Measurements from ENCODE around the gene ARGLU1.

- TF ChIP-seq, protein P1, sequence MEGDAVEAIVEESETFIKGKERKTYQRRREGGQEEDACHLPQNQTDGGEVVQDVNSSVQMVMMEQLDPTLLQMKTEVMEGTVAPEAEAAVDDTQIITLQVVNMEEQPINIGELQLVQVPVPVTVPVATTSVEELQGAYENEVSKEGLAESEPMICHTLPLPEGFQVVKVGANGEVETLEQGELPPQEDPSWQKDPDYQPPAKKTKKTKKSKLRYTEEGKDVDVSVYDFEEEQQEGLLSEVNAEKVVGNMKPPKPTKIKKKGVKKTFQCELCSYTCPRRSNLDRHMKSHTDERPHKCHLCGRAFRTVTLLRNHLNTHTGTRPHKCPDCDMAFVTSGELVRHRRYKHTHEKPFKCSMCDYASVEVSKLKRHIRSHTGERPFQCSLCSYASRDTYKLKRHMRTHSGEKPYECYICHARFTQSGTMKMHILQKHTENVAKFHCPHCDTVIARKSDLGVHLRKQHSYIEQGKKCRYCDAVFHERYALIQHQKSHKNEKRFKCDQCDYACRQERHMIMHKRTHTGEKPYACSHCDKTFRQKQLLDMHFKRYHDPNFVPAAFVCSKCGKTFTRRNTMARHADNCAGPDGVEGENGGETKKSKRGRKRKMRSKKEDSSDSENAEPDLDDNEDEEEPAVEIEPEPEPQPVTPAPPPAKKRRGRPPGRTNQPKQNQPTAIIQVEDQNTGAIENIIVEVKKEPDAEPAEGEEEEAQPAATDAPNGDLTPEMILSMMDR (IDR thresholded peaks at IDR 0.05), result no peak
- TF ChIP-seq POLR2AphosphoS5 (IDR thresholded peaks at IDR 0.05), result no peak
- TF ChIP-seq POLR2A (IDR thresholded peaks at IDR 0.05), result no peak
Observed at GRCh38 chr13:106493533-106494220, 74.3 kb downstream of the ARGLU1 start.

Data from breast epithelium (tissue), 3 donors.